PC-9 (cell line): Measurements from ENCODE around the gene OR6K3. TPM values are rescaled to one million over a fixed set of nuclear protein-coding genes. Genes with fewer than 3 reads are reported as not detected.

Experiments
- Bru-seq: library from RNA; stranded (reverse); fragments of 400-500 nt; gene quantifications from one replicate; lab custom pipeline; 2021; lab: Mats Ljungman, UMichigan
- BruChase-seq, 2 experiments: library from RNA; stranded (reverse); fragments of 400-500 nt; gene quantifications; one replicate each; lab custom pipeline; 2021; lab: Mats Ljungman, UMichigan
- BruUV-seq: library from RNA; stranded (reverse); fragments of 400-500 nt; replicated peaks from 2 replicates; lab custom pipeline; 2021; lab: Mats Ljungman, UMichigan
- CTCF ChIA-PET: fragments of 300-600 bp; sonication (Branson Sonifier 250); formaldehyde crosslinking; loops from one replicate; lab custom pipeline; 2022; ENCODE audit warnings: antibody characterized with exemption; lab: Charles Lee
- POLR2A ChIA-PET: fragments of 300-600 bp; sonication (Branson Sonifier 250); formaldehyde crosslinking; loops from one replicate; lab custom pipeline; 2022; ENCODE audit warnings: antibody characterized with exemption; ENCODE audit not compliant: unreplicated experiment; lab: Charles Lee
- DNase-seq, 2 experiments: peaks; one replicate each; pipeline versions ENCODE4 v3.0.0 to v3.0.0-alpha.2; 2015 to 2022; ENCODE audit warnings: mixed read lengths in 1 of 2
- H2AFZ ChIP-seq: fragments of 200-600 bp; sonication (generic); 2 replicates; pipeline ENCODE4 v1.8.1; 2017; ENCODE audit warnings: antibody characterized with exemption
- H3F3A ChIP-seq: fragments of 200-600 bp; sonication (generic); 2 replicates; pipeline ENCODE4 v1.8.1; 2017; ENCODE audit warnings: antibody characterized with exemption, mild to moderate bottlenecking, low read depth; ENCODE audit not compliant: insufficient read depth
- H3K27ac ChIP-seq: fragments of 200-600 bp; sonication (generic); 2 replicates; pipeline ENCODE4 v1.6.1; 2016; ENCODE audit warnings: mixed run types
- H3K27me3 ChIP-seq: fragments of 200-600 bp; sonication (generic); 2 replicates; pipeline ENCODE4 v1.6.1; 2016; ENCODE audit warnings: low read depth, mixed run types; ENCODE audit not compliant: insufficient read depth
- H3K36me3 ChIP-seq: fragments of 200-600 bp; sonication (generic); 2 replicates; pipeline ENCODE4 v1.6.1; 2016; ENCODE audit warnings: low read depth, mixed run types
- H3K4me1 ChIP-seq: fragments of 200-600 bp; sonication (generic); replicated peaks from 2 replicates; pipeline ENCODE4 v1.6.1; 2016; ENCODE audit warnings: mixed run types; ENCODE audit not compliant: insufficient read depth
- H3K4me2 ChIP-seq: fragments of 200-600 bp; sonication (generic); 2 replicates; pipeline ENCODE4 v1.6.1; 2017; ENCODE audit warnings: mixed run types
- H3K4me3 ChIP-seq: fragments of 200-600 bp; sonication (generic); 2 replicates; pipeline ENCODE4 v1.6.1; 2016; ENCODE audit warnings: mixed run types
- H3K79me2 ChIP-seq: fragments of 200-600 bp; sonication (generic); 2 replicates; pipeline ENCODE4 v1.6.1; 2017; ENCODE audit warnings: low read depth, mixed run types
- H3K9me2 ChIP-seq: fragments of 200-600 bp; sonication (generic); 2 replicates; pipeline ENCODE4 v1.8.1; 2017; ENCODE audit warnings: mild to moderate bottlenecking; ENCODE audit not compliant: insufficient read depth
- H3K9me3 ChIP-seq: fragments of 200-600 bp; sonication (generic); 2 replicates; pipeline ENCODE4 v1.8.1; 2016; ENCODE audit warnings: low read depth; ENCODE audit not compliant: insufficient read depth
- H4K20me1 ChIP-seq: fragments of 200-600 bp; sonication (generic); 2 replicates; pipeline ENCODE4 v1.8.1; 2017; ENCODE audit not compliant: insufficient read depth
- EZH2 ChIP-seq: fragments of 200-600 bp; sonication (generic); IDR thresholded peaks from 2 replicates; pipeline ENCODE4 v1.8.0; 2017; ENCODE audit warnings: antibody characterized with exemption, low read depth
- intact Hi-C: fragments of 100-400 bp; cut with micrococcal nuclease; formaldehyde crosslinking; loops from one replicate; pipeline ENCODE4 v1.10.0; 2022; ENCODE audit not compliant: unreplicated experiment
- long read RNA-seq: library from polyadenylated mRNA; stranded (forward); transcript quantifications from one replicate; pipeline ENCODE4 v2.0.0, GENCODE V29; 2022
- total RNA-seq: library from RNA; stranded (reverse); gene quantifications from 2 replicates; pipeline ENCODE4 v1.2.3, GENCODE V29; 2021
- TF ChIP-seq, protein P1 (sequence below): fragments of 200-600 bp; sonication (generic); conservative IDR thresholded peaks from 2 replicates; pipeline ENCODE4 v1.6.1; 2017; ENCODE audit warnings: mixed run types, antibody characterized with exemption, mild to moderate bottlenecking, moderate library complexity

Gene OR6K3, protein sequence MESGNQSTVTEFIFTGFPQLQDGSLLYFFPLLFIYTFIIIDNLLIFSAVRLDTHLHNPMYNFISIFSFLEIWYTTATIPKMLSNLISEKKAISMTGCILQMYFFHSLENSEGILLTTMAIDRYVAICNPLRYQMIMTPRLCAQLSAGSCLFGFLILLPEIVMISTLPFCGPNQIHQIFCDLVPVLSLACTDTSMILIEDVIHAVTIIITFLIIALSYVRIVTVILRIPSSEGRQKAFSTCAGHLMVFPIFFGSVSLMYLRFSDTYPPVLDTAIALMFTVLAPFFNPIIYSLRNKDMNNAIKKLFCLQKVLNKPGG
- total RNA-seq, result not detected in 2 replicates
- not detected for Bru-seq, nascent RNA
- BruChase-seq, experiment 1, labeled RNA remaining after a 2-hour chase, result not detected
- BruChase-seq, experiment 2, labeled RNA remaining after a 6-hour chase, result not detected
- long read RNA-seq, result 0 reads

DNA sequence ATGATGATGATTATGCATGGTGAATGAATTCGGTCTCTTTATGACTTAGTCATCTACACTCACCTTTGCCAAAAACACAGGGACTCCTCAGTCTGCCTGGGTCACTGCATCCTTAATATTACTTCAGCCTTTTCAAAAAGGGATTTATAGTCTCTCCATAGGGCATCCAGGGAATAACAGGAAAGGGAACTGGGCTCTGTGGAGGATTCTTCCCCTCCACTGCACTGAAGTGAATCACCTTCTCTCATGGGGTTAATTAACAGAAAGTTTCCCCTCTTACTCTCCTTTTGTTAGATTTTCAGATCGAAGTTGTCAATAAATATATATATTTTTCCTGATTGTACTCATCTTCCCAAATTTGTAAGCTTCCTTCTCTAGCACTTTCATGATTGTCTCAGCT is at the start of gene OR6K3:
TSS of gene OR6K3 (minus strand) at position 101 of the 400 bp plus-strand sequence. CDS start 2,605 bp downstream, outside the sequence.
- no peak for TF ChIP-seq EZH2
- TF ChIP-seq, protein P1, sequence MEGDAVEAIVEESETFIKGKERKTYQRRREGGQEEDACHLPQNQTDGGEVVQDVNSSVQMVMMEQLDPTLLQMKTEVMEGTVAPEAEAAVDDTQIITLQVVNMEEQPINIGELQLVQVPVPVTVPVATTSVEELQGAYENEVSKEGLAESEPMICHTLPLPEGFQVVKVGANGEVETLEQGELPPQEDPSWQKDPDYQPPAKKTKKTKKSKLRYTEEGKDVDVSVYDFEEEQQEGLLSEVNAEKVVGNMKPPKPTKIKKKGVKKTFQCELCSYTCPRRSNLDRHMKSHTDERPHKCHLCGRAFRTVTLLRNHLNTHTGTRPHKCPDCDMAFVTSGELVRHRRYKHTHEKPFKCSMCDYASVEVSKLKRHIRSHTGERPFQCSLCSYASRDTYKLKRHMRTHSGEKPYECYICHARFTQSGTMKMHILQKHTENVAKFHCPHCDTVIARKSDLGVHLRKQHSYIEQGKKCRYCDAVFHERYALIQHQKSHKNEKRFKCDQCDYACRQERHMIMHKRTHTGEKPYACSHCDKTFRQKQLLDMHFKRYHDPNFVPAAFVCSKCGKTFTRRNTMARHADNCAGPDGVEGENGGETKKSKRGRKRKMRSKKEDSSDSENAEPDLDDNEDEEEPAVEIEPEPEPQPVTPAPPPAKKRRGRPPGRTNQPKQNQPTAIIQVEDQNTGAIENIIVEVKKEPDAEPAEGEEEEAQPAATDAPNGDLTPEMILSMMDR, result no peak
- no peak within 1 kb of the TSS for H3K27ac ChIP-seq
- intact Hi-C loops, result no loop called here
- no peaks in the 10 kb centered on the region for H3K9me3 ChIP-seq
- no peak within 1 kb of the TSS for H3K4me3 ChIP-seq
- no peaks in the 10 kb centered on the region for H3K36me3 ChIP-seq
- no peaks in the 10 kb centered on the region for H3F3A ChIP-seq
- no TSS peak for BruUV-seq
- ChIA-PET CTCF (no interaction called here), POLR2A (no interaction called here)
- H3K4me1 ChIP-seq, result no peaks in the 10 kb centered on the region
- no peaks in the 10 kb centered on the region for H3K27me3 ChIP-seq
- DNase-seq, result no peak
- no peaks in the 10 kb centered on the region for H4K20me1 ChIP-seq
- no peaks in the 10 kb centered on the region for H3K9me2 ChIP-seq
- H3K4me2 ChIP-seq, result no peak within 1 kb of the TSS
- H3K79me2 ChIP-seq, result no peaks in the 10 kb centered on the region
- no peak within 1 kb of the TSS for H2AFZ ChIP-seq

DNA sequence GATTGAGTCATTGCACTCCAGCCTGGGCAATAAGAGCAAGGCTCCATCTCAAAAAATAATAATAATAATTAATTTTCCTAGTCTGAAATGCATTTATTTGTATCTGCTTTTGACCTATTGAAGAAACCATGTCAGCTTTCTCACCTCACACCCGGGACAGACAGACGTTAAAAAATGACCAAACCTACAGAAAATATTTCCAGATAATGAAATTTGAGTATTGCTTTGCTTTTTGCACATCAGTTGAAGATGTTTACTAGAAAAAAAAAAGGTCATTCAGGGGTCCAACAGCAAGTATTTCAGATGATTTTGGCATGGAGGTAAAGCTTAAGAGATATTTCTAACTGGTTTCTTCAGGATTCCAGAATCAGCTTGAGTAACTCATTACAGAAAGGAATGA is 33.9 kb upstream of the OR6K3 start, which contains the start of gene OR6K6:
TSS of gene OR6K6 (plus strand) at position 301 of the 400 bp plus-strand sequence. CDS start 168 bp downstream, outside the sequence.
- Histone ChIP-seq H3K4me1 (no peaks in the 10 kb centered on the region), H3K36me3 (no peaks in the 10 kb centered on the region), H3K27ac (no peak within 1 kb of the TSS), H2AFZ (no peak within 1 kb of the TSS; the same call in 1 of the 2 replicates), H3K9me3 (no peaks in the 10 kb centered on the region), H3K4me2 (no peak within 1 kb of the TSS), H3K9me2 (no peaks in the 10 kb centered on the region), H3K4me3 (no peak within 1 kb of the TSS), H3F3A (no peaks in the 10 kb centered on the region), H3K27me3 (peaks cover 7% of the 10 kb centered on the region), H3K79me2 (no peaks in the 10 kb centered on the region), H4K20me1 (no peaks in the 10 kb centered on the region)
- intact Hi-C loops, result no loop called here
- no peak for DNase-seq
- POLR2A ChIA-PET, result no interaction called here
- no peak for TF ChIP-seq EZH2
- TF ChIP-seq, protein P1, result no peak
- BruUV-seq, result no TSS peak
- CTCF ChIA-PET, result no interaction called here

DNA sequence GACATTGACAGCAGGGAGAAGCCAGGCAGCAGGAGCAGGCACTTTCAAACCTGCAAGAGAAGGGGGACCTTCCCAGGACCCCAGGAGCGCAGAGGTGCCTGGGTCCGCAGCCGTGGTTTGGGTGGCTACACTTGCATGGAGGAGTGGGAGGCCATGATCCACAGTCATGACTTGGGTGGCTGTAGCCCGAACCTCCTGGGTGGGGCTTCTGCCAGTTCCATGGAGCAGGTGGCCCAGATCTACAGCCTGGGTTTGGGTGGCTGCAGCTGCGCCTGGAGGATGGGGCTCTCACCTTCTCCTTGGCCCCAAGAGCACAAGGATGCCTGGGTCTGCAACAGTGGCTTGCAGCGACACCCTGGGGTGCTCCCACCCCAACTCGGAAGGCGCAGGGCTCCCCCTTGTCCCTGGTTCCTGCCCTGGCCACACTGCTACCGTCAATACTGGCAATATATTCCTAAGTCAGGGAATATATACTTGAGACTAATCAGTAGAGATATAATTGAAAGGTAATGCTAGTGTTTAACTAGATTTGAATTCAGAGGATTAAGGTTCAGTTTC is 31.7 kb upstream of the OR6K3 start:
- Histone ChIP-seq H3K4me1 (no peaks in the 10 kb centered on the region), H3K79me2 (no peaks in the 10 kb centered on the region), H3K9me2 (no peaks in the 10 kb centered on the region), H3F3A (no peaks in the 10 kb centered on the region), H3K4me3 (no peak overlapping the region), H3K9me3 (no peaks in the 10 kb centered on the region), H4K20me1 (no peaks in the 10 kb centered on the region), H3K27me3 (peaks cover 7% of the 10 kb centered on the region), H3K36me3 (no peaks in the 10 kb centered on the region), H3K27ac (no peak overlapping the region), H2AFZ (no peak overlapping the region), H3K4me2 (no peak overlapping the region)
- TF ChIP-seq EZH2, result no peak
- TF ChIP-seq, protein P1, result no peak
- intact Hi-C loops, result no loop called here
- BruUV-seq, result no TSS peak
- POLR2A ChIA-PET, result no interaction called here
- no peak for DNase-seq
- CTCF ChIA-PET, result no interaction called here
